ENCODE measurements around the gene ATP2A1.

The ATP2A1 gene

DNA sequence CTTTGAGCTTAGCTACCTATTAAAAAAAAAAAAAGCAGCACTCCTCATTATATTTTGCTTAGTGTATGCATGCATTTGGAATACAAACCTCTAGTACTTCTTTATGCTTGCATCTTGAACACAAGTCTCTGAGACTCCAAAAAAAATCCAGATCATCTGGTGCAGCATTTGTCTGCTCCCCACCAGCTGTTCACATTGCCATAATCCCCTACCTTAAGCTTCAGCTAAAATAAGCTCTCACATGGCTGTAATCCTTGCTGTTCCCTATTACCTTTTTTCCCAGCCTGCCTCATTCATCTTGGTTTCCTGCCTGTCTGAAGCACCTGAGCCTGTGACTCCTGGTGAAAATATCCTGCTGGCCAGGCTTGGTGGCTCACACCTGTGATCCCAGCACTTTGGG lies 65.0 kb downstream of the ATP2A1 start:
- DNase-seq (ENCODE audit: low spot score in 2 of 2) (no peak), ATAC-seq (no peak)
- H3K4me1 Mint-ChIP-seq, result peaks cover 17% of the 10 kb centered on the region
- H3K9me3 Mint-ChIP-seq, result no peaks in the 10 kb centered on the region
- H3K27ac Mint-ChIP-seq, result no peak overlapping the region
- H3K4me3 Mint-ChIP-seq, result no peak overlapping the region
- H3K36me3 Mint-ChIP-seq, result peaks cover under 1% of the 10 kb centered on the region

GRCh38 chr16:28946681-28947080 lies 68.4 kb downstream of the ATP2A1 start:
- H3K4me1 Mint-ChIP-seq, result peaks cover 21% of the 10 kb centered on the region

GRCh38 chr16:28950648-28951409 lies 72.5 kb downstream of the ATP2A1 start, which contains the start of gene NFATC2IP:
NFATC2IP (plus strand) TSS chr16:28950937; CDS start chr16:28951012, 75 bp downstream.
- H3K9me3 Mint-ChIP-seq, result no peaks in the 10 kb centered on the region
- H3K27ac Mint-ChIP-seq, result peak within 1 kb of the TSS; percentile 93
- DNase-seq (ENCODE audit: low spot score in 2 of 2) (peak; percentile 99 to 100), ATAC-seq (peak; percentile 98)
- peak within 1 kb of the TSS; percentile 83 for H3K4me3 Mint-ChIP-seq
- peaks cover 25% of the 10 kb centered on the region for H3K4me1 Mint-ChIP-seq
- peaks cover 54% of the 10 kb centered on the region for H3K36me3 Mint-ChIP-seq

More at GRCh38 chr16:28946681-28947080, 68.4 kb downstream of the ATP2A1 start:
- no peak for DNase-seq (ENCODE audit: low spot score in 2 of 2)
- no peak for ATAC-seq
- peaks cover 12% of the 10 kb centered on the region for H3K36me3 Mint-ChIP-seq
- no peak overlapping the region for H3K27ac Mint-ChIP-seq
- H3K4me3 Mint-ChIP-seq, result no peak overlapping the region
- no peaks in the 10 kb centered on the region for H3K9me3 Mint-ChIP-seq

DNA sequence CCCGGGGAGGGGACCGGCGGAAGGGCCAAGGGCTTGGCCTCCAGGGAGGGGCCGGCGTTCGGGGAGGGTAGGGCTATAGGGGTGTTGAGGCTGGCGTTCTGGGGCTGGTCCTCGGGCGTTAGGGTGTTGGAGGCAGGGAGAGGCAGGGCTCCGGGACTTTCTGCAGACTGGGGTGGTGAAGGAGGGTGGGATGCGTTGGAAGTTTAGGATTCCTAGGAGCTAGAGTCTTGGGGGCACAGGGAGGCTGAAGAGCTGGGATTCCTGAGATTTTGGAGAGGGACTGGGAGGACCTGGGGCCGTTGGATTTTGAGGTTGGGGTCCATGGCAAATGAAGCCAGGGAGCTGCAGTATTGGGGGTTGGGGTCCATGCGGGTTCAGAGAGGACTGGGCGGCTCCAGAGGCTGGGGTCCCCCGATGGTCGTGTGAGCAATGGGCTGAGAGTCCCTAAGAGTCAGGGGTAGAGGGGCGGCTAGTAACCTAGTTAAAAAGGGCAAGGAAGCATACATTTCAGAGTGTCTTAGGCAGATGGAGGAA lies 73.2 kb downstream of the ATP2A1 start:
- peak overlapping the region; percentile 93 for H3K27ac Mint-ChIP-seq
- H3K9me3 Mint-ChIP-seq, result no peaks in the 10 kb centered on the region
- peaks cover 60% of the 10 kb centered on the region for H3K36me3 Mint-ChIP-seq
- ATAC-seq (no peak), DNase-seq (ENCODE audit: low spot score in 2 of 2) (no peak)
- H3K4me1 Mint-ChIP-seq, result peaks cover 22% of the 10 kb centered on the region
- peak overlapping the region; percentile 83 for H3K4me3 Mint-ChIP-seq
